Coronary artery (tissue), 2 donors: ENCODE results near the gene ABI3BP.

Source experiments
- DNase-seq: peaks from one replicate; pipeline ENCODE4 v3.0.0-alpha.2; 2017; ENCODE audit warnings: low spot score
- H3K27ac ChIP-seq, 2 donors: fragments of 200-600 bp; sonication (generic); one replicate each; pipeline ENCODE4 v1.5.1; 2016 to 2019
- H3K4me3 ChIP-seq: fragments of 200-600 bp; sonication (generic); 2 replicates; pipeline ENCODE4 v1.5.1; 2016; ENCODE audit warnings: mild to moderate bottlenecking, moderate library complexity
- CTCF ChIP-seq: fragments of 200-600 bp; sonication (generic); IDR thresholded peaks from one replicate; pipeline ENCODE4 v1.5.1; 2019; ENCODE audit warnings: antibody characterized with exemption

The ABI3BP gene

DNA sequence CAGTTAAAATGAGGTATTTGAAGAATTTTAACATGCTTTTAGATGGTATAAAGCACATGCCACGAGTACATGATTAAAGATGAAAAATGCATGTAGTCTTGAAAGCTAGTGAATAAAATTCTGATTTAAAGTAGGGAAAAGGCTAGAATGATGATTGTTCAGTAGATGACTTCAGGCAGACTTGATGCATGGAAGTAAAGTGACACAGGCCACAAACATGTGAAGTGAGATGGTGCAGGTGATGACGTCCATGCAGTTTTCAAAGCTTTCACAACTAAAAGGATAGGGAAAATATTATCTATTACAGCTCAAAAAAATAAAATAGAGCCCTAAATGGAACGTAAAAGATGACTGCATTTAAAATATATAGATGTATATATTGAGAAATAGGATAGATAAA lies 143.1 kb downstream of the ABI3BP start:
- TF ChIP-seq CTCF = no peak

DNA sequence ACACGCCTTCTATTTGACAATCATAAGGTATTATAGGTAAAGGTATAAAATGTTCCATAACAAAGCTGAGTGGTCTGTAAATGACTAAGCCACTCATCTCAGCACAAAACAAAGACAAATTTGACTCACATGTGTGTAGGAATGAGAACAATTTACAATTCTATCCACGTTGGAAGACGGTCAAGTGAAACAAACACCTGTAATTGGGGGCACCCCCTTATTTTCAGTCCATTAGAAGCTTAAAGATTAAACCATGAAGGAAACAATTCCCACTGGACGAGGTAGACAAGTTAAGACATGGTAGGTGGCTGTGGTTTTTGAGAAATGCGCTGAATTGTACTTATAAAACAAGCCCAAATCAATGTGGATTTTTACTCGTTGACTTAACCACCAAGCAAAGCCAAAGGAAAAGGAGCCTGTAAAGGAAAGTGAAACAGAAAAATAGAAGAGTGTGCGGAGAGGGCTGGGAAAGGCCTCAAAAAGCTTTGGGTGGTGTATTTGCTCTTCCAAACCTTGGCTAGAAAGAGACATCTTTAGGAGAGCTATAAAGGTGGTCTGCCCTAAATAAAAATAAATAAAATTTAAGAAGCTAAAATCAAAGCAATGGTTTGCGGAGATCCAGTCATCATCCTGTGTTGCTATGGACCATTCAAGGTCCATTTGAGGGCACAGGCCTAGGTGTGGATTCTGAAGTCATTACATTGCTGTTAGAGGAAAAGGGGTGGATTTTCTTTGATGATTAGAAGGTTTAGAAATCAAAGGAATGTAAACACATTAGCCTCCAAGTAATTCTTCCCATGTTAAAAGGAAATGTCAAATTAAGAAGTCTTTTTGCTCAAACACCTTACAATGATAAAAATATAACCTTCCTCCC lies 148.9 kb downstream of the ABI3BP start:
- TF ChIP-seq CTCF = no peak
- no peak overlapping the region for H3K27ac ChIP-seq
- H3K4me3 ChIP-seq = no peak overlapping the region
- no peak for DNase-seq

More for the DNA sequence above, 143.1 kb downstream of the ABI3BP start:
- no peak overlapping the region for H3K27ac ChIP-seq
- no peak overlapping the region for H3K4me3 ChIP-seq
- no peak for DNase-seq

DNA sequence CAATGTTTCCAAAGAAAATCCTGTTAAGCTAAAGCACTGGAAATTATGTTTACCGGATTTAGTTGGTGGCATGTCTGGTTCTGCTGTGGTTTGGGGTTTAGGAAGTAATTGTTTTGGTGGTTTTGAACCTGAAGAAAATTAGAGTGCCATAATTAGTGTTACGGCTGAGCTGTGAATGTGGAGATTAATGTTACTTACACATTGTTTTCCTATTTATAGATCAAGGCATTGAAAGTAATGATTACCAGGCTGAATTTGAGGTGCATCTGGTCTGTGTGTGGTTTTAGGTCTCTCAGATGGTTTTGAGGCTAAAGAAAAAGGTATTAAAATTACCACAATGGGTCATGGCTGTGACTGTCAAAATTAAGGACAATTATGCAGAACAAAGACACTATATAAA lies 155.1 kb downstream of the ABI3BP start:
- DNase-seq = no peak
- TF ChIP-seq CTCF = no peak
- no peak overlapping the region for H3K4me3 ChIP-seq
- no peak overlapping the region for H3K27ac ChIP-seq

- no peak for DNase-seq
- Histone ChIP-seq H3K4me3 (no peak overlapping the region), H3K27ac (no peak overlapping the region)
- no peak for TF ChIP-seq CTCF
Observed at GRCh38 chr3:100836661-100837060, 156.6 kb downstream of the ABI3BP start.

- no peak for TF ChIP-seq CTCF
- Histone ChIP-seq H3K4me3 (no peak overlapping the region), H3K27ac (no peak overlapping the region)
- no peak for DNase-seq
Observed at GRCh38 chr3:100834332-100834731, 158.9 kb downstream of the ABI3BP start.

DNA sequence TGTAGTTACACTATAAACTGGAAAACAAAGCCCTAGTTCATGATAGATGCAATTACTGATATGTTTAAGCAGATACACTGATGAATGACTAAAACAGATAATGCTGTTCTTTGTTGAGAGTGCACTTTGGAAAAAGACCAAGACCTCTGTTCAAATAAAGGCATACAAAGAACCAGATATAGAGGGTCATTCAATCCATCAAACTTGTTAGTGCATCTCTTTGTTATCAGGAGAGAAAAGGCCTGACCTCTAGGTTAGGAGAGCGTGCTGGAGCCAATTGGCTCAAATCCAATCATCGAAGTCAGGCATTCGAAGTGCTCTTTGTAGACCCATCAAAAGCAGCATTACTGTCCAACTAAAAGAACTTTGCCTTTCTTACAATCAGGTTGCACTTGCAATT lies 159.7 kb downstream of the ABI3BP start:
- no peak for DNase-seq
- no peak for TF ChIP-seq CTCF
- no peak overlapping the region for H3K4me3 ChIP-seq
- no peak overlapping the region for H3K27ac ChIP-seq

DNA sequence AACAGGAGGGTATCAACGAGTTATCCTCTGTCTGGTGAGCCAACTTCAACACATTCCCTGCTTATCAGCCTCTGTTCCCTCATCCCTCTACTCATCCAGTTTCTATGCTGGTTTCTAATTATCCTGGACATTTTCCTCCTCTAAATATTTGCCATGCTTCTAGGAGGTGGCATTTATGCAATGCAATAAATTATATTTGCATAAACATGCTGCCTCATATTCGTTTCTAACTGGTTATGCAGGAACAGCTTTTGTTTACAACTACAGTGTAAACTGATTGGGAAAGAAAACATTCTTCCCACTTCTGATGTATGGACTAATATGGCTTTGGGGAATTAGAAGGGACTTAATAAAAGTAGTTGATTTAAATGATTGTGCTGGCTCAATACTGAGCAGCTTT lies 161.6 kb downstream of the ABI3BP start:
- no peak overlapping the region for H3K4me3 ChIP-seq
- DNase-seq = no peak
- H3K27ac ChIP-seq = no peak overlapping the region
- no peak for TF ChIP-seq CTCF
